ENCODE measurements around the gene SUGP1.
"Not testable (repeated sequence)": the region's sequence is repeated elsewhere in the genome, so short reads cannot be mapped to it uniquely, and the experiment has no call there.

Gene SUGP1

GRCh38 chr19:19354007-19354406 lies 33.7 kb upstream of the SUGP1 start:
- ATAC-seq (ENCODE audit: low read depth) (no peak), DNase-seq (ENCODE audit: low spot score) (no peak)
- Histone ChIP-seq H3K4me1 (ENCODE audit: insufficient read depth, poor library complexity, severe bottlenecking) (no peaks in the 10 kb centered on the region), H3K27me3 (ENCODE audit: insufficient read depth, poor library complexity, severe bottlenecking) (no peaks in the 10 kb centered on the region), H3K27ac (ENCODE audit: poor library complexity, severe bottlenecking) (no peak overlapping the region), H3K36me3 (ENCODE audit: low read depth) (peaks cover 38% of the 10 kb centered on the region), H3K4me3 (ENCODE audit: severe bottlenecking) (no peak overlapping the region), H3K9me3 (ENCODE audit: severe bottlenecking) (no peaks in the 10 kb centered on the region)
- TF ChIP-seq CTCF (IDR thresholded peaks at IDR 0.05; ENCODE audit: poor library complexity, severe bottlenecking), result no peak

- H3K36me3 ChIP-seq (ENCODE audit: low read depth), result peaks cover 41% of the 10 kb centered on the region
- H3K27ac ChIP-seq (ENCODE audit: poor library complexity, severe bottlenecking), result no peak overlapping the region
- H3K9me3 ChIP-seq (ENCODE audit: severe bottlenecking), result no peaks in the 10 kb centered on the region
- H3K27me3 ChIP-seq (ENCODE audit: insufficient read depth, poor library complexity, severe bottlenecking), result no peaks in the 10 kb centered on the region
- H3K4me3 ChIP-seq (ENCODE audit: severe bottlenecking), result no peak overlapping the region
- no peak for ATAC-seq (ENCODE audit: low read depth)
- no peak for TF ChIP-seq CTCF (IDR thresholded peaks at IDR 0.05; ENCODE audit: poor library complexity, severe bottlenecking)
- H3K4me1 ChIP-seq (ENCODE audit: insufficient read depth, poor library complexity, severe bottlenecking), result no peaks in the 10 kb centered on the region
- DNase-seq (ENCODE audit: low spot score), result no peak
These were observed 32.5 kb upstream of the SUGP1 start for GRCh38 chr19:19352823-19353222.

- H3K4me1 ChIP-seq (ENCODE audit: insufficient read depth, poor library complexity, severe bottlenecking); H3K9me3 ChIP-seq (ENCODE audit: severe bottlenecking); H3K27ac ChIP-seq (ENCODE audit: poor library complexity, severe bottlenecking); H3K4me3 ChIP-seq (ENCODE audit: severe bottlenecking); H3K27me3 ChIP-seq (ENCODE audit: insufficient read depth, poor library complexity, severe bottlenecking); DNase-seq (ENCODE audit: low spot score); ATAC-seq (ENCODE audit: low read depth): not testable (repeated sequence)
- peaks cover 50% of the 10 kb centered on the region for H3K36me3 ChIP-seq (ENCODE audit: low read depth)
These were observed 30.4 kb upstream of the SUGP1 start for GRCh38 chr19:19350756-19351155.

- Histone ChIP-seq H3K4me3 (ENCODE audit: severe bottlenecking) (no peak overlapping the region), H3K27ac (ENCODE audit: poor library complexity, severe bottlenecking) (no peak overlapping the region), H3K27me3 (ENCODE audit: insufficient read depth, poor library complexity, severe bottlenecking) (no peaks in the 10 kb centered on the region), H3K9me3 (ENCODE audit: severe bottlenecking) (no peaks in the 10 kb centered on the region), H3K36me3 (ENCODE audit: low read depth) (peaks cover 50% of the 10 kb centered on the region), H3K4me1 (ENCODE audit: insufficient read depth, poor library complexity, severe bottlenecking) (no peaks in the 10 kb centered on the region)
- no peak; the same call in 2 of the 3 replicates for ATAC-seq (ENCODE audit: low read depth)
- TF ChIP-seq CTCF (IDR thresholded peaks at IDR 0.05; ENCODE audit: poor library complexity, severe bottlenecking), result no peak
- no peak for DNase-seq (ENCODE audit: low spot score)
These were observed 29.1 kb upstream of the SUGP1 start for GRCh38 chr19:19349365-19349764.

- no peak for TF ChIP-seq CTCF (IDR thresholded peaks at IDR 0.05; ENCODE audit: poor library complexity, severe bottlenecking)
- H3K27me3 ChIP-seq (ENCODE audit: insufficient read depth, poor library complexity, severe bottlenecking), result no peaks in the 10 kb centered on the region
- ATAC-seq (ENCODE audit: low read depth), result no peak
- no peak overlapping the region for H3K4me3 ChIP-seq (ENCODE audit: severe bottlenecking)
- peaks cover 54% of the 10 kb centered on the region for H3K36me3 ChIP-seq (ENCODE audit: low read depth)
- H3K9me3 ChIP-seq (ENCODE audit: severe bottlenecking), result no peaks in the 10 kb centered on the region
- no peak overlapping the region for H3K27ac ChIP-seq (ENCODE audit: poor library complexity, severe bottlenecking)
- DNase-seq (ENCODE audit: low spot score), result no peak
- H3K4me1 ChIP-seq (ENCODE audit: insufficient read depth, poor library complexity, severe bottlenecking), result no peaks in the 10 kb centered on the region
These were observed 28.0 kb upstream of the SUGP1 start for GRCh38 chr19:19348266-19348665.
